ENCODE measurements around the gene FAIM2.

Gene FAIM2

GRCh38 chr12:49878021-49878420, 25.7 kb downstream of the FAIM2 start:
- Histone ChIP-seq H3K4me2 (ENCODE audit: low read length) (no peak overlapping the region), H3K9ac (ENCODE audit: low read length) (no peak overlapping the region), H3K79me2 (ENCODE audit: low read length) (no peaks in the 10 kb centered on the region), H3K36me3 (replicated peaks; ENCODE audit: low read depth, low read length) (no peaks in the 10 kb centered on the region), H2AFZ (ENCODE audit: low read depth, low read length) (no peak overlapping the region), H3K27ac (ENCODE audit: low read length) (no peak overlapping the region), H3K4me3 (ENCODE audit: low read length) (no peak overlapping the region), H3K27me3 (ENCODE audit: low read depth, low read length) (peaks cover 5% of the 10 kb centered on the region; the same call in 1 of the 2 replicates), H3K9me3 (ENCODE audit: insufficient read depth, low read length) (no peaks in the 10 kb centered on the region), H3K4me1 (ENCODE audit: low read length) (no peaks in the 10 kb centered on the region), H4K20me1 (ENCODE audit: insufficient read depth, low read length) (no peaks in the 10 kb centered on the region)
- TF ChIP-seq CTCF (IDR thresholded peaks at IDR 0.05; ENCODE audit: low read depth, low read length) (no peak), EZH2phosphoT487 (IDR thresholded peaks at IDR 0.05; ENCODE audit: low read depth) (no peak)

- TF ChIP-seq EZH2phosphoT487 (IDR thresholded peaks at IDR 0.05; ENCODE audit: low read depth) = no peak
- TF ChIP-seq CTCF (IDR thresholded peaks at IDR 0.05; ENCODE audit: low read depth, low read length) = no peak
Measured at GRCh38 chr12:49877066-49877465, 26.6 kb downstream of the FAIM2 start.

GRCh38 chr12:49876070-49876469, 27.6 kb downstream of the FAIM2 start:
- no peaks in the 10 kb centered on the region for H3K4me1 ChIP-seq (ENCODE audit: low read length)
- H3K9me3 ChIP-seq (ENCODE audit: insufficient read depth, low read length) = no peaks in the 10 kb centered on the region
- no peak overlapping the region for H3K4me2 ChIP-seq (ENCODE audit: low read length)
- no peak overlapping the region for H3K4me3 ChIP-seq (ENCODE audit: low read length)
- TF ChIP-seq EZH2phosphoT487 (IDR thresholded peaks at IDR 0.05; ENCODE audit: low read depth) = no peak
- no peaks in the 10 kb centered on the region for H3K79me2 ChIP-seq (ENCODE audit: low read length)
- no peaks in the 10 kb centered on the region for H3K36me3 ChIP-seq (replicated peaks; ENCODE audit: low read depth, low read length)
- peaks cover 5% of the 10 kb centered on the region; the same call in 1 of the 2 replicates for H3K27me3 ChIP-seq (ENCODE audit: low read depth, low read length)
- no peaks in the 10 kb centered on the region for H4K20me1 ChIP-seq (ENCODE audit: insufficient read depth, low read length)
- no peak overlapping the region for H2AFZ ChIP-seq (ENCODE audit: low read depth, low read length)
- H3K27ac ChIP-seq (ENCODE audit: low read length) = no peak overlapping the region
- H3K9ac ChIP-seq (ENCODE audit: low read length) = no peak overlapping the region

More at GRCh38 chr12:49877066-49877465, 26.6 kb downstream of the FAIM2 start:
- no peak overlapping the region for H2AFZ ChIP-seq (ENCODE audit: low read depth, low read length)
- H3K9me3 ChIP-seq (ENCODE audit: insufficient read depth, low read length) = no peaks in the 10 kb centered on the region
- no peak overlapping the region for H3K27ac ChIP-seq (ENCODE audit: low read length)
- H3K36me3 ChIP-seq (replicated peaks; ENCODE audit: low read depth, low read length) = no peaks in the 10 kb centered on the region
- H3K79me2 ChIP-seq (ENCODE audit: low read length) = no peaks in the 10 kb centered on the region
- H3K27me3 ChIP-seq (ENCODE audit: low read depth, low read length) = peaks cover 5% of the 10 kb centered on the region; the same call in 1 of the 2 replicates
- no peak overlapping the region for H3K4me3 ChIP-seq (ENCODE audit: low read length)
- no peak overlapping the region for H3K9ac ChIP-seq (ENCODE audit: low read length)
- no peaks in the 10 kb centered on the region for H3K4me1 ChIP-seq (ENCODE audit: low read length)
- no peak overlapping the region for H3K4me2 ChIP-seq (ENCODE audit: low read length)
- no peaks in the 10 kb centered on the region for H4K20me1 ChIP-seq (ENCODE audit: insufficient read depth, low read length)

GRCh38 chr12:49875115-49875720, 28.5 kb downstream of the FAIM2 start:
- H3K27ac ChIP-seq (ENCODE audit: low read length) = no peak overlapping the region
- no peaks in the 10 kb centered on the region for H3K36me3 ChIP-seq (replicated peaks; ENCODE audit: low read depth, low read length)
- TF ChIP-seq EZH2phosphoT487 (IDR thresholded peaks at IDR 0.05; ENCODE audit: low read depth) = no peak
- TF ChIP-seq CTCF (IDR thresholded peaks at IDR 0.05; ENCODE audit: low read depth, low read length) = no peak

More at GRCh38 chr12:49875115-49875720, 28.5 kb downstream of the FAIM2 start:
- no peak overlapping the region for H2AFZ ChIP-seq (ENCODE audit: low read depth, low read length)
- H3K79me2 ChIP-seq (ENCODE audit: low read length) = no peaks in the 10 kb centered on the region
- no peak overlapping the region for H3K4me2 ChIP-seq (ENCODE audit: low read length)
- H3K4me1 ChIP-seq (ENCODE audit: low read length) = no peaks in the 10 kb centered on the region
- peaks cover 5% of the 10 kb centered on the region; the same call in 1 of the 2 replicates for H3K27me3 ChIP-seq (ENCODE audit: low read depth, low read length)
- no peaks in the 10 kb centered on the region for H4K20me1 ChIP-seq (ENCODE audit: insufficient read depth, low read length)
- H3K9ac ChIP-seq (ENCODE audit: low read length) = no peak overlapping the region
- no peaks in the 10 kb centered on the region for H3K9me3 ChIP-seq (ENCODE audit: insufficient read depth, low read length)
- no peak overlapping the region for H3K4me3 ChIP-seq (ENCODE audit: low read length)

All from OCI-LY3 (cell line).